ENCODE data around the gene FERD3L.

Gene FERD3L

DNA sequence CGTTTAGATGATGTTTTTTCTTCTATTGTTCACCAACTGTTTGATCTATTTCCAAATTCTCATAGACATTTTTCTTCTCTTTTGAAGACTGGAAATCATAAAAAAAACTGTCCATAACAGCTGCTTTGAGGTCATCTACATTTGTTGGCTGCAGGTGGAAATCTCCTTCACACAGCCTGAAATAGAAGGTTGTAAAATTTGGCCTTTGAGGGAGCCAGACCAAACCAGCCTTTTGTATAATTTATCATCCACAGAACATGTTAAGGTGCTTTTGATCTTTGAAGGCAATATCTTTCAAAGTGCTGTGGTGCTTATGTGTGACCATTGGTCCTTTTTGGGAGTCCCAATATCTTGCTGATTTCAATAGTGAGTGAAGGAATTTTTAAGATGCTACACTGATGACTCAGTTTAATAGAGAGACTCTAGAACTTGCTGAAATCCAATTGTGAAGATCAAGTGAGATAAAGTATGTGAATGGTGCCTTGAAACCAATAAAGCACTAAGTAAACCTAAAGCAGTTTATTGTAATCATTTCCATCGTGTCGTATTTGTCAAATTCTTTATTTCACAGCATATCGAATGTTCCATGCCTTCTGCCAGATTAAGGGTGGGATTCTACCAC, 5.4 kb downstream of the FERD3L start:
- Histone ChIP-seq H3K4me3 (ENCODE audit: low read depth in 1 of 2, low read length in 2 of 2) (no peak overlapping the region), H3K27me3 (ENCODE audit: control insufficient read depth in 1 of 2, insufficient read depth in 2 of 2, low read length in 2 of 2) (peaks cover 3 to 4% of the 10 kb centered on the region in 2 donors), H3K36me3 (ENCODE audit: control insufficient read depth in 1 of 2, insufficient read depth in 2 of 2, low read length in 2 of 2) (no peaks in the 10 kb centered on the region), H3K9ac (ENCODE audit: low read depth in 1 of 2, low read length in 2 of 2) (no peak overlapping the region), H3K9me3 (ENCODE audit: control insufficient read depth in 1 of 2, low read length in 2 of 2) (no peaks in the 10 kb centered on the region), H3K27ac (ENCODE audit: low read depth, low read length) (no peak overlapping the region), H3K4me1 (ENCODE audit: control insufficient read depth in 1 of 2, insufficient read depth in 2 of 2, low read length in 2 of 2) (no peaks in the 10 kb centered on the region)

DNA sequence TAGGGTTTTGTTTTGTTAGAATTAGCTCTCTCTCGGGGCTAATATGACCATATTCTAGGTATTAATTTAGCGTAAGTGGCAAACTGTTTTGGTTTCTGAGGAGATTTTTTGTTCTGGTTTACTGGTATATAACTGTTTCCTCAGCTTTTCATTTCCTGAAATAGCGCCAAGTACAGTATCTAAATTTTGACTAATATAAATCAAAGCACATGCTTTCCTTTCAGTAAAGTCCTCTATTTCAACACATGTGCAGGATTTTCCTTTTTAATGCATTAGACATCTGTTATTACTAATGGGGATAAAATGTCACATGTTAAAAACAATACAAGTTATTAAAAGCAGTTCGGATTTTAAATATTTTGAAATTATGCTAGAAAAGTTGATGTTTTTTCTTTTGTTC, 11.3 kb downstream of the FERD3L start:
- no peak overlapping the region for H3K4me3 ChIP-seq (ENCODE audit: low read depth in 1 of 2, low read length in 2 of 2)
- H3K9me3 ChIP-seq (ENCODE audit: control insufficient read depth in 1 of 2, low read length in 2 of 2), result no peaks in the 10 kb centered on the region
- no peak overlapping the region for H3K27ac ChIP-seq (ENCODE audit: low read depth, low read length)
- no peaks in the 10 kb centered on the region for H3K4me1 ChIP-seq (ENCODE audit: control insufficient read depth in 1 of 2, insufficient read depth in 2 of 2, low read length in 2 of 2)
- H3K9ac ChIP-seq (ENCODE audit: low read depth in 1 of 2, low read length in 2 of 2), result no peak overlapping the region
- H3K36me3 ChIP-seq (ENCODE audit: control insufficient read depth in 1 of 2, insufficient read depth in 2 of 2, low read length in 2 of 2), result no peaks in the 10 kb centered on the region
- H3K27me3 ChIP-seq (ENCODE audit: control insufficient read depth in 1 of 2, insufficient read depth in 2 of 2, low read length in 2 of 2), result no peaks in the 10 kb centered on the region

DNA sequence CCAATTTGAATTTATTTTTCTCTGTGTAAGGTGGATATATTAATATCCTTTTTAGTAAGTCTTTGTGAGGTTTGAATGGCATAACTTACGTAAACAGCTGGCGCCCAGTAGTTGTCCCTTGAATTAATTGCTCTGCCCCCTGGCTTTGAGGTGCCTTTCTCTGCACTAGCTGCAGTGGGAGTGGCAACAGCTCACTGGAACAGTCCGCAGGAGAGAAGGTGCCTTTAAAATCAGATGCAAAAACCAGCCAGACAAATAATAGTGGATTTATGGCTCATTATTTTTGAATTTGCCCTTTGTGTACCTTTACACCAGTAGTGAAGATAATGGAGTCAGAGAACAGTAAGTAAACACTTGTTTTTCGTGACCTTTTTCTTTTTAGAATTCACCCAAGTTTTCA, 11.8 kb downstream of the FERD3L start:
- H3K4me3 ChIP-seq (ENCODE audit: low read depth in 1 of 2, low read length in 2 of 2), result no peak overlapping the region
- no peaks in the 10 kb centered on the region for H3K4me1 ChIP-seq (ENCODE audit: control insufficient read depth in 1 of 2, insufficient read depth in 2 of 2, low read length in 2 of 2)
- no peaks in the 10 kb centered on the region for H3K27me3 ChIP-seq (ENCODE audit: control insufficient read depth in 1 of 2, insufficient read depth in 2 of 2, low read length in 2 of 2)
- no peaks in the 10 kb centered on the region for H3K9me3 ChIP-seq (ENCODE audit: control insufficient read depth in 1 of 2, low read length in 2 of 2)
- no peak overlapping the region for H3K9ac ChIP-seq (ENCODE audit: low read depth in 1 of 2, low read length in 2 of 2)
- no peak overlapping the region for H3K27ac ChIP-seq (ENCODE audit: low read depth, low read length)
- no peaks in the 10 kb centered on the region for H3K36me3 ChIP-seq (ENCODE audit: control insufficient read depth in 1 of 2, insufficient read depth in 2 of 2, low read length in 2 of 2)

DNA sequence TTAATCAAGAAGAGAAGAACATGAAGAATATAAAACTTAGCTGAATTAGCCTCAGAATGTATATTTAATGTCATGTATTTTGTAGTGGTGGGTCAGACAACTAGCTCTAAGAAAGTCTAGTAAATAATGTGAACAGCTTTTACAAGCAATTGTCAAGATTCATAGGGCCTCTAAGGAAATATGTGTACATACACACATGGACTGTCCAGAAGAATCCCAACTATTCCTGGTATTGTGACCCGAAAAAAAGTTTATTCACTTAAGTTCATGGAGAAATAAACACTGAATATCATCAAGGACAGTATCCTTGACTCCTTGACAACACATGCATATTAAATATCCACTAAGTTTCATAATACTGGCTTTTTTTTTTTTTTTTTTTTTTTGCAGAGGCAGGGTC, 16.4 kb downstream of the FERD3L start:
- Histone ChIP-seq H3K4me3 (ENCODE audit: low read depth in 1 of 2, low read length in 2 of 2) (no peak overlapping the region), H3K9me3 (ENCODE audit: control insufficient read depth in 1 of 2, low read length in 2 of 2) (no peaks in the 10 kb centered on the region), H3K4me1 (ENCODE audit: control insufficient read depth in 1 of 2, insufficient read depth in 2 of 2, low read length in 2 of 2) (no peaks in the 10 kb centered on the region)

DNA sequence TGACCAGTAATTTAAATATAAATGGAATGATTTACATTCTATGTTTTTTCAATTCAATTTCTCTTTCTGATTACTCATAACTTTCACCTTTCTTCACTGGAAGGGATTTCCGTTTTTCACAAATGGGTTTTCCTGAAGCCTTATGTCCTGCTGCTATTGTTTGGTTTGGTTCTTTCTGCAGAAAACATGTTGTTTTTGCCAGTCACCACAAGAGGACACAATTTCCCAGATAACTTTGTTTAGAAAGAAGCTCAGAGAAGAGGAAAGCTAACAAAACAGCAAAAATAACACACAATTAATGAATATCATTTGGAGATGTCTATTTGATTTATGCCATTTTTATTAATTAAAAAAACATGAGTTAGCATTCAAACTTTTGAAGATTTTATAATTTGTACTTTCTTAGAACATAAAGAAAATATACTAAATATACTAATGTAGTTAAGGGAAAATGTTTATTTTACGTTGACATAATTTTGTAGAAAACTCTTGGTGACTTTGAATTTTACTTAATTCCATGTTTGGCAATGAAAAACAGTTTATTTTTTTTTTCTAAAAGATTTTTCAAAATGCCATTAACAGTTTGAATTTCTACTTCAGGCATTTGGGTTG, 23.1 kb downstream of the FERD3L start:
- peaks cover 26 to 40% of the 10 kb centered on the region in 2 donors for H3K27me3 ChIP-seq (ENCODE audit: control insufficient read depth in 1 of 2, insufficient read depth in 2 of 2, low read length in 2 of 2)
- H3K4me1 ChIP-seq (ENCODE audit: control insufficient read depth in 1 of 2, insufficient read depth in 2 of 2, low read length in 2 of 2), result no peaks in the 10 kb centered on the region
- H3K27ac ChIP-seq (ENCODE audit: low read depth, low read length), result no peak overlapping the region
- no peaks in the 10 kb centered on the region for H3K9me3 ChIP-seq (ENCODE audit: control insufficient read depth in 1 of 2, low read length in 2 of 2)
- H3K36me3 ChIP-seq (ENCODE audit: control insufficient read depth in 1 of 2, insufficient read depth in 2 of 2, low read length in 2 of 2), result no peaks in the 10 kb centered on the region
- H3K4me3 ChIP-seq (ENCODE audit: low read depth in 1 of 2, low read length in 2 of 2), result no peak overlapping the region
- H3K9ac ChIP-seq (ENCODE audit: low read depth in 1 of 2, low read length in 2 of 2), result no peak overlapping the region

More for the DNA sequence above, 16.4 kb downstream of the FERD3L start:
- Histone ChIP-seq H3K36me3 (ENCODE audit: control insufficient read depth in 1 of 2, insufficient read depth in 2 of 2, low read length in 2 of 2) (no peaks in the 10 kb centered on the region), H3K9ac (ENCODE audit: low read depth in 1 of 2, low read length in 2 of 2) (no peak overlapping the region), H3K27me3 (ENCODE audit: control insufficient read depth in 1 of 2, insufficient read depth in 2 of 2, low read length in 2 of 2) (no peaks in the 10 kb centered on the region), H3K27ac (ENCODE audit: low read depth, low read length) (no peak overlapping the region)

DNA sequence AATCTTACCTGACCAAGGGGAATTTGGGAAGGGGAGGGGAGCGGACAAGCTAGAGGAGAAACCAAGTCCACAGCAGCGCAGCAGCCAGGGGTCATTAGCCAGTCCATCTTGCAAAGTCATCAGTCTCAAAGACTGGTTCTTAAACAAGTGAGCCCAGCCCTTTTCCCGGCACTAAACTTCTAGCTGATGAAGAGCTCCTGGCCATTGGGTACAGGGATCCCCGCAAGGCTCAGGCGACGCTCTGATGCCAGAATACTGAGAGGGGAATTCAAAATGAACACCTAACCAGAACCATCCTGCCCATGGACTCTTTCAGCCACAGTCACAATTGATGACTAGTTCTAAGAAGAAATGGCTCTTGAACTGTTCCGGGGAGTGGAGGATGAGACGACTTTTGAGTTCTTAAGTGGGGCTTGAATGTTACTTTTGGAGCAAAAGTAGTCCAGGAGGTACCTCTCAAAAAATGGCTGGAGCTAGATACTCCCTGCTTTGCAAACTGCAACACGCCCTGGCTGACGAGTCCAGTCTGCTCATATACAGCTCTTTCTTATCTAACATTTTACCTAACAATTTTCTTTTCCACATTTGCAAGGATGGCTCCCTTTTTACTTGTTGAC, 25.2 kb downstream of the FERD3L start:
- Histone ChIP-seq H3K9me3 (ENCODE audit: control insufficient read depth in 1 of 2, low read length in 2 of 2) (no peaks in the 10 kb centered on the region), H3K4me1 (ENCODE audit: control insufficient read depth in 1 of 2, insufficient read depth in 2 of 2, low read length in 2 of 2) (peaks cover 4 to 7% of the 10 kb centered on the region in 2 donors), H3K36me3 (ENCODE audit: control insufficient read depth in 1 of 2, insufficient read depth in 2 of 2, low read length in 2 of 2) (no peaks in the 10 kb centered on the region), H3K27ac (ENCODE audit: low read depth, low read length) (no peak overlapping the region), H3K27me3 (ENCODE audit: control insufficient read depth in 1 of 2, insufficient read depth in 2 of 2, low read length in 2 of 2) (peaks cover 34 to 56% of the 10 kb centered on the region in 2 donors), H3K9ac (ENCODE audit: low read depth in 1 of 2, low read length in 2 of 2) (no peak overlapping the region), H3K4me3 (ENCODE audit: low read depth in 1 of 2, low read length in 2 of 2) (no peak overlapping the region)

DNA sequence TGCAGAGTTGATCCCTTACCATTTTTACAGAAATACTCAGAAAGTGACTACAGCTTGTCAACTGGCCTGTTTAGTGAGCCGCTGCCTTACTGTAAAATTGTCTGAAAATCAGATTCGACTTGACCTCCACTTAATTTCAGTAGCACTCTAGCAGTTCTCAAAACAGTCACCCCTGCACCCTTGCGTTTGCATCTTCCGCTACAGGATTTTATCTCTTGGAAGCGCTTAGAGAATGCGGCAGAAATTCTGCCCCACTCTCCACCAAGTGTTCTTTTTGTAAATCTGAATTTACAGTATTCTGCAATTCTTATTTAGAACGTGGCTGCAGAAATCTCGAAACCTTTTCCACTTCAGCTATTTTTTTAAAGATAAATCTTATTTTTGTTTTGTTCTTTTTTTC, 25.8 kb downstream of the FERD3L start:
- no peak overlapping the region for H3K4me3 ChIP-seq (ENCODE audit: low read depth in 1 of 2, low read length in 2 of 2)
- peaks cover 4 to 7% of the 10 kb centered on the region in 2 donors for H3K4me1 ChIP-seq (ENCODE audit: control insufficient read depth in 1 of 2, insufficient read depth in 2 of 2, low read length in 2 of 2)
- no peak overlapping the region for H3K27ac ChIP-seq (ENCODE audit: low read depth, low read length)
- no peaks in the 10 kb centered on the region for H3K9me3 ChIP-seq (ENCODE audit: control insufficient read depth in 1 of 2, low read length in 2 of 2)
- peaks cover 36 to 62% of the 10 kb centered on the region in 2 donors for H3K27me3 ChIP-seq (ENCODE audit: control insufficient read depth in 1 of 2, insufficient read depth in 2 of 2, low read length in 2 of 2)
- no peaks in the 10 kb centered on the region for H3K36me3 ChIP-seq (ENCODE audit: control insufficient read depth in 1 of 2, insufficient read depth in 2 of 2, low read length in 2 of 2)
- no peak overlapping the region for H3K9ac ChIP-seq (ENCODE audit: low read depth in 1 of 2, low read length in 2 of 2)

DNA sequence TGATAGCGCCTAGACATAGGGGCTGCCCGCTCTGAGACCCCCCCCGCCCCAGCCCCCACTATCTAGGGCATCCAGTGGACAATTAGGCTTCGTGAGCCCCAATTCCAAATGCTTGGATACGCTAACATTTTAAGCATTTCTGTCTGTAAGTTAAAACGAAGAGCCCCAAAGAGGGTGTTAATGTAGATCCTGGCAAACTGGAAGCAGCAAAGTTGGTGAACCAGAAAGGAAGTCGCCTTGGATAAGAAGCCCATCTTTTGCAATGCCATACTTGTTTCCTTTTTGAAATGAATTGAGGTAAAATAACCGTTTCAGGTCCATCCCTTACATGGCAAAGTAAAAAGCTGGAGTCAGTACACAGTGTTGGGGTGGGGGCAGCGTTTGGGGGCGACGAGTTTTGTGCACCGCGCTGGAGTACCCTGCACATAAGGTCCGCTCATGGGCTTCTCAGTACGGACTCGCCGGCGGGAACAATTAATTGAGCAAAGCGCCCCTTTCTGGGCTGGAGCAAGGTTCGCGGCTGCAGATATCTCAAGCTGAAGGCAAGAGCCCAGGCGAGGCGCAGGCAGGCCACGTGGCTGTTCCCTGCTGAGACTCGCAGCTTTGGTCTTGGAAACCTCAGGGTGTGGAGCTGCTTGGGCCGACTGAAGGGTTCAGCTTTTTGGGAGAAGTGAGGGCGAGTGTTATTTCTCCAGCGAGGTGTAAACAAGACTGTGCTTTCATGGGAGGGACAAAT, 26.4 kb downstream of the FERD3L start:
- no peaks in the 10 kb centered on the region for H3K9me3 ChIP-seq (ENCODE audit: control insufficient read depth in 1 of 2, low read length in 2 of 2)
- no peak overlapping the region for H3K4me3 ChIP-seq (ENCODE audit: low read depth in 1 of 2, low read length in 2 of 2)
- H3K4me1 ChIP-seq (ENCODE audit: control insufficient read depth in 1 of 2, insufficient read depth in 2 of 2, low read length in 2 of 2), result peaks cover 4 to 7% of the 10 kb centered on the region in 2 donors
- peaks cover 42 to 65% of the 10 kb centered on the region in 2 donors for H3K27me3 ChIP-seq (ENCODE audit: control insufficient read depth in 1 of 2, insufficient read depth in 2 of 2, low read length in 2 of 2)
- no peak overlapping the region for H3K9ac ChIP-seq (ENCODE audit: low read depth in 1 of 2, low read length in 2 of 2)
- no peaks in the 10 kb centered on the region for H3K36me3 ChIP-seq (ENCODE audit: control insufficient read depth in 1 of 2, insufficient read depth in 2 of 2, low read length in 2 of 2)
- H3K27ac ChIP-seq (ENCODE audit: low read depth, low read length), result no peak overlapping the region

DNA sequence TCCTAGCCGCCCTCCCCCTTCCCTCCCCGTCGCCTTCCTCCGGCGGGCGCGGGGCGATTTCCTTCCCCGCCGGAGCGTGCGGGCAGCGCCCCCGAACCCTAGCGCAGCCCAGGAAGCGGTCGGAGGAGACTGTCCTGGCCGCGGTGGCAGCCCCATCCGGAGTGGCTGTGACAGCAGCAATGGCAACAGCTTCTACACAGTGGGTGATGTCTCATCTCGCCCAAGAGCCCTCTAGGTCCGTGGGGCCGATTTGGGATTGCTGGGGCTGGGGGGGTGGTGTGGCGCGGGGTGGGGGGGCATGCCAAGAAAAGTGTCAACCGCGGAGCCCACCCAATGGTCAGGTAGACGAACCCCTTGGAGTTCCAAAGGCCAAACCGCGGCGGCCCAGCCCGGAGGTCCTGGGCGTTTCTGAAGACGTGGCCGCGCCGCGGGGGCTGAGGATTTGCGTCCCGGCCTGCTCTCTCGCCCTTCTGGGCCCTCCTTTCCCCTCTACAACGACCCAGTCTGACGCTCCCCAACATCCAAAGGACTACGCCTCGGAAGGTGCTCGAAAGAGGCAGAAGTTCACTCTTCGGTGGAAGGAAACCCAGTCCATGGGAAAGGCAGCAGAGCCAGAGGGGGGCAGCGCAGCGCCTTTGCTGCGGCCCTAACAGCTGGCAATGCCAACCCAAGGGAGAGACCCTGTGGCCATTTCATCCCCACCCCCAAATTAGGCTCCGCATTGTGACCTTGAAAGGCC, 27.2 kb downstream of the FERD3L start:
- Histone ChIP-seq H3K4me3 (ENCODE audit: low read depth in 1 of 2, low read length in 2 of 2) (peak overlapping the region in 1 of 2 donors; percentile 43), H3K4me1 (ENCODE audit: control insufficient read depth in 1 of 2, insufficient read depth in 2 of 2, low read length in 2 of 2) (peaks cover 4 to 7% of the 10 kb centered on the region in 2 donors), H3K9ac (ENCODE audit: low read depth in 1 of 2, low read length in 2 of 2) (no peak overlapping the region), H3K36me3 (ENCODE audit: control insufficient read depth in 1 of 2, insufficient read depth in 2 of 2, low read length in 2 of 2) (no peaks in the 10 kb centered on the region), H3K27me3 (ENCODE audit: control insufficient read depth in 1 of 2, insufficient read depth in 2 of 2, low read length in 2 of 2) (peaks cover 42 to 73% of the 10 kb centered on the region in 2 donors), H3K27ac (ENCODE audit: low read depth, low read length) (no peak overlapping the region), H3K9me3 (ENCODE audit: control insufficient read depth in 1 of 2, low read length in 2 of 2) (no peaks in the 10 kb centered on the region)

Data from duodenal mucosa (tissue), 2 donors.